Measurements from ENCODE around the gene RABEPK.

Gene RABEPK

GRCh38 chr9:125239631-125240597 lies 39.6 kb downstream of the RABEPK start:
- TF ChIP-seq POLR2AphosphoS5 (IDR thresholded peaks at IDR 0.05; ENCODE audit: low read depth, low read length), result no peak
- no peak for TF ChIP-seq POLR2A (IDR thresholded peaks at IDR 0.05; ENCODE audit: low read depth, low read length)
- no peak for TF ChIP-seq TAF1 (IDR thresholded peaks at IDR 0.05; ENCODE audit: borderline replicate concordance, low read depth, low read length)
- DNase-seq (ENCODE audit: insufficient read length) (no peak), FAIRE-seq (no peak)

- peak; percentile 30 for FAIRE-seq
- TF ChIP-seq POLR2A (IDR thresholded peaks at IDR 0.05; ENCODE audit: low read depth, low read length), result no peak
- DNase-seq (ENCODE audit: insufficient read length), result peak; percentile 26
Observed at GRCh38 chr9:125240649-125240999, 40.3 kb downstream of the RABEPK start.

GRCh38 chr9:125241000-125241862 lies 40.9 kb downstream of the RABEPK start, which contains the start of gene HSPA5:
Gene HSPA5 (minus strand): TSS chr9:125241343. CDS start chr9:125241126, 217 bp downstream.
- TF ChIP-seq POLR2AphosphoS5 (IDR thresholded peaks at IDR 0.05; ENCODE audit: low read depth, low read length), result peak; percentile 97
- TF ChIP-seq TAF1 (IDR thresholded peaks at IDR 0.05; ENCODE audit: borderline replicate concordance, low read depth, low read length), result peak; percentile 94
- TF ChIP-seq POLR2A (IDR thresholded peaks at IDR 0.05; ENCODE audit: low read depth, low read length), result peak; percentile 99
- peak; percentile 94 for FAIRE-seq
- peak; percentile 97 for DNase-seq (ENCODE audit: insufficient read length)

GRCh38 chr9:125241863-125242739 lies 41.8 kb downstream of the RABEPK start:
- TF ChIP-seq POLR2AphosphoS5 (IDR thresholded peaks at IDR 0.05; ENCODE audit: low read depth, low read length) (peak; percentile 23), POLR2A (IDR thresholded peaks at IDR 0.05; ENCODE audit: low read depth, low read length) (peak; percentile 7; the same call in 1 of the 2 replicates), TAF1 (IDR thresholded peaks at IDR 0.05; ENCODE audit: borderline replicate concordance, low read depth, low read length) (no peak)
- DNase-seq (ENCODE audit: insufficient read length) (no peak), FAIRE-seq (peak; percentile 60)

GRCh38 chr9:125243792-125244260 lies 43.5 kb downstream of the RABEPK start:
- FAIRE-seq (no peak), DNase-seq (ENCODE audit: insufficient read length) (no peak)
- TF ChIP-seq TAF1 (IDR thresholded peaks at IDR 0.05; ENCODE audit: borderline replicate concordance, low read depth, low read length) (no peak), POLR2A (IDR thresholded peaks at IDR 0.05; ENCODE audit: low read depth, low read length) (no peak), POLR2AphosphoS5 (IDR thresholded peaks at IDR 0.05; ENCODE audit: low read depth, low read length) (no peak)

- FAIRE-seq (no peak), DNase-seq (ENCODE audit: insufficient read length) (no peak)
- no peak for TF ChIP-seq POLR2AphosphoS5 (IDR thresholded peaks at IDR 0.05; ENCODE audit: low read depth, low read length)
- TF ChIP-seq POLR2A (IDR thresholded peaks at IDR 0.05; ENCODE audit: low read depth, low read length), result no peak
- no peak for TF ChIP-seq TAF1 (IDR thresholded peaks at IDR 0.05; ENCODE audit: borderline replicate concordance, low read depth, low read length)
Observed at GRCh38 chr9:125246261-125246667, 45.9 kb downstream of the RABEPK start.

GRCh38 chr9:125254231-125254630 lies 53.9 kb downstream of the RABEPK start:
- FAIRE-seq, result no peak
- no peak for DNase-seq (ENCODE audit: insufficient read length)
- TF ChIP-seq TAF1 (IDR thresholded peaks at IDR 0.05; ENCODE audit: borderline replicate concordance, low read depth, low read length), result no peak
- no peak for TF ChIP-seq POLR2AphosphoS5 (IDR thresholded peaks at IDR 0.05; ENCODE audit: low read depth, low read length)
- no peak for TF ChIP-seq POLR2A (IDR thresholded peaks at IDR 0.05; ENCODE audit: low read depth, low read length)

- TF ChIP-seq POLR2A (IDR thresholded peaks at IDR 0.05; ENCODE audit: low read depth, low read length) (no peak), TAF1 (IDR thresholded peaks at IDR 0.05; ENCODE audit: borderline replicate concordance, low read depth, low read length) (no peak)
- FAIRE-seq, result no peak
- DNase-seq (ENCODE audit: insufficient read length), result no peak
Observed at GRCh38 chr9:125255781-125256391, 55.5 kb downstream of the RABEPK start.

GRCh38 chr9:125258160-125258785 lies 57.9 kb downstream of the RABEPK start:
- no peak for DNase-seq (ENCODE audit: insufficient read length)
- no peak for FAIRE-seq
- TF ChIP-seq POLR2AphosphoS5 (IDR thresholded peaks at IDR 0.05; ENCODE audit: low read depth, low read length) (no peak), TAF1 (IDR thresholded peaks at IDR 0.05; ENCODE audit: borderline replicate concordance, low read depth, low read length) (no peak), POLR2A (IDR thresholded peaks at IDR 0.05; ENCODE audit: low read depth, low read length) (no peak)

Measured in GM12892 (cell line).